ENCODE data around the gene PARP8.

The PARP8 gene

DNA sequence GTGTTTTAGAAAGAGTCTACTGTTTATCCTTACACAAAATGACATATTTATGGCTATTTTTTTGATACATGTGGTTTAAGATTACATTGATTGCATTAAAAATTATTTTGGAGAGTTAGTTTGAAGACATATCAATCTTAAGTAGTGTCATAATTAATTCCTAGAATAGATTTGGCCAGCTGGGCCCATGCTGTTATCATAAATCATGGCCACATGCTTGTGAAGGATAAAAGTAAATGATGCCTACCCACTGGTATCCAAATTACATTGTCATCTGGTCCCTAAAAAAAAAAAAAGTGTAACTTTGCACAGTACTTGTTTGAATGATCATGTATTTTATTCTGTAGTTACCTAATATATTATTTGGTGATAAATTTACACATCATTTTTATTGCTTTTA is 96.9 kb downstream of the PARP8 start:
- TF ChIP-seq, protein P1, sequence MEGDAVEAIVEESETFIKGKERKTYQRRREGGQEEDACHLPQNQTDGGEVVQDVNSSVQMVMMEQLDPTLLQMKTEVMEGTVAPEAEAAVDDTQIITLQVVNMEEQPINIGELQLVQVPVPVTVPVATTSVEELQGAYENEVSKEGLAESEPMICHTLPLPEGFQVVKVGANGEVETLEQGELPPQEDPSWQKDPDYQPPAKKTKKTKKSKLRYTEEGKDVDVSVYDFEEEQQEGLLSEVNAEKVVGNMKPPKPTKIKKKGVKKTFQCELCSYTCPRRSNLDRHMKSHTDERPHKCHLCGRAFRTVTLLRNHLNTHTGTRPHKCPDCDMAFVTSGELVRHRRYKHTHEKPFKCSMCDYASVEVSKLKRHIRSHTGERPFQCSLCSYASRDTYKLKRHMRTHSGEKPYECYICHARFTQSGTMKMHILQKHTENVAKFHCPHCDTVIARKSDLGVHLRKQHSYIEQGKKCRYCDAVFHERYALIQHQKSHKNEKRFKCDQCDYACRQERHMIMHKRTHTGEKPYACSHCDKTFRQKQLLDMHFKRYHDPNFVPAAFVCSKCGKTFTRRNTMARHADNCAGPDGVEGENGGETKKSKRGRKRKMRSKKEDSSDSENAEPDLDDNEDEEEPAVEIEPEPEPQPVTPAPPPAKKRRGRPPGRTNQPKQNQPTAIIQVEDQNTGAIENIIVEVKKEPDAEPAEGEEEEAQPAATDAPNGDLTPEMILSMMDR (IDR thresholded peaks at IDR 0.05; ENCODE audit: low read depth, low read length) = no peak
- H3K4me3 ChIP-seq (ENCODE audit: low read depth, low read length) = no peak overlapping the region

DNA sequence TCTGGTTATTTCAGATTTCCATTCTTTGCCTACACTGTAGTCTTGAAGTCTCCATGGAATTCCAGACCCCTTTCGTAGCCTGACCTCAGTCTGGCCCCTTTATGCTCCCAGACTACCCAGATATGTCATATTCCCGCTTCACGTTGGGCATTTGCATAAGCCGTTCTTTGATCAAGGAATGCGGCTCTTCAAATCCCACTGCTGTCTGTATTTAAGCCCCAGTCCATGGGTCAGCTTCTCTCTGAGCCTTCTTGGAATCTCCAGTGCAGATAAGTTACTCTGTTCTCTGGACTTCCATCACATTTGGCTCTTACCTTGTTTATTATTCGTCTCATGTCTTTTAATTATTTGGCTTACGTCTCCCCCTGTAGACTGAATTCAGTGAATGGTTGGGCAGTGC is 97.4 kb downstream of the PARP8 start:
- TF ChIP-seq, protein P1 (IDR thresholded peaks at IDR 0.05; ENCODE audit: low read depth, low read length) = no peak
- no peak overlapping the region for H3K4me3 ChIP-seq (ENCODE audit: low read depth, low read length)

DNA sequence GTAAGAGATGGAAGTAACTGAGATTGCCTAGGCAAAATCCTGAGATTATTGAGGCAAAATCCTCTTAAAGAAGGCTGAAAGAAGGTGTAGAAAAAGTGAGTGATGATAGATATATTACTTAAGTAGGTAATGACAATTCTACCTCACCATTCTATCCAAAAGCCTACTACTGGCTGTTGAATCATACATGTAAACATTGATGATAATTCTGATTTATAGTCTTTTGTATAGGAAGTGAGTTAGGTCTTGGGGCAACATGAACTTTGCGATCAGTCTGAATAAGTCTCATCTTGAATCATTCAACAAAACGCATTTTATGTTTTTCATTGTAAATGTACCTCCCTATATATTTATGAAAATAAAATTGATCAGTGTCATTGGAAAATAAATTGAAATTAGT is 99.6 kb downstream of the PARP8 start:
- TF ChIP-seq, protein P1 (IDR thresholded peaks at IDR 0.05; ENCODE audit: low read depth, low read length) = no peak
- no peak overlapping the region for H3K4me3 ChIP-seq (ENCODE audit: low read depth, low read length)

DNA sequence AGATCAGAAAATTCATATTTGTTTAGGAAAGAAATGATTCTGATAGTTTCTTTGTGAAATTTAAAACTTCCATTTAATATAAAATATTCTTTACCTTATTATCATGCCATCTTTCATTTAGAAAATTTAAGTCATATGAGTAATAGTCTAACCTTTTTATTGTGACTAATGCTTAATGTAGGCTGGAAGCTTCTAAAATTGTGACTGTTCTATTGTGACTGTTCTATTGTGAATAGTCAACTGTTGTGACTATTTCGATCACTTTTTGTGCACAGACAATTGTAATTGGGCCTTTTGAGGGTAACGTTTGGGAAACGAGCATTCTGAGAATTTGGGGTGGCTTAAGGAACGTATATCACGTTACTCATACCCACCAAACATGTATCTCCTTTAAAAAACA is 100.0 kb downstream of the PARP8 start:
- H3K4me3 ChIP-seq (ENCODE audit: low read depth, low read length) = no peak overlapping the region
- TF ChIP-seq, protein P1 (IDR thresholded peaks at IDR 0.05; ENCODE audit: low read depth, low read length) = no peak

DNA sequence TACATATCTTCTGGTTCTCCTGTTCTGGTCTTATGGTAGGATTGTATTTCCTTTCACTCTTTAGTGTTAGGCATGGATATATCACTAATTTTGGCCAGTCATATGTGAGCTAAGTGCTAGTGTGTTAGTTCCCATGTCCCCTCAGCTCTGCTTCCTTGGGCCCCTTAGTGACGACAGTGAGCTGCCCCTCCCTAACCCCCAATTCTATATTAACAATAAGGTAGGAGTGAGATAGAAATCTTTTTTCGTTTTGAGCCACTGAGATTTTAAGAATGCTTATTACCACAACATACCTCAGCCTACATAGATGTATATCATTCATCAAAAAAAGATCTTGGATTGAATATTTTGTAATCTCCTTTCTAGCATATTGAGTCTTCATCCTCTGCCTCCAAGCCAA is 100.5 kb downstream of the PARP8 start:
- no peak overlapping the region for H3K4me3 ChIP-seq (ENCODE audit: low read depth, low read length)
- TF ChIP-seq, protein P1 (IDR thresholded peaks at IDR 0.05; ENCODE audit: low read depth, low read length) = no peak

DNA sequence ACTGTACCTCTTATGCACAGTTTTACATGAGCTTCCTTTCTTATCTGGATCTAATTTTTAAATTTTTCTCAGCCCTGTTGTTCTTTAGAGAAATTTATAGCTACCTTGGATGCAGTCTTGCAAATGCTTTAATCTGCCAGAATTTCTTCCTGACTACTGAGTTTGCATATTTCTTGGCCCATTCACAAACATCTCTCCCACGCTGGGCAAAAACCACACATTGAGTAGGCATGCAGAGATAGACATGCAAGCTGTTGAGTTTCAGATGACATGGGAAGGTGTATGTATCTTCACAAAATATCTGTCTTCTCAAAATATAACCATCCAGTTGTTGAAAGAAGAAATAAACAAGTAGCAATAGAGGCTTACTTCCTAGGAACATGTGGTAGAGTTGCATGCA is 101.2 kb downstream of the PARP8 start:
- no peak overlapping the region for H3K4me3 ChIP-seq (ENCODE audit: low read depth, low read length)
- TF ChIP-seq, protein P1 (IDR thresholded peaks at IDR 0.05; ENCODE audit: low read depth, low read length) = no peak

DNA sequence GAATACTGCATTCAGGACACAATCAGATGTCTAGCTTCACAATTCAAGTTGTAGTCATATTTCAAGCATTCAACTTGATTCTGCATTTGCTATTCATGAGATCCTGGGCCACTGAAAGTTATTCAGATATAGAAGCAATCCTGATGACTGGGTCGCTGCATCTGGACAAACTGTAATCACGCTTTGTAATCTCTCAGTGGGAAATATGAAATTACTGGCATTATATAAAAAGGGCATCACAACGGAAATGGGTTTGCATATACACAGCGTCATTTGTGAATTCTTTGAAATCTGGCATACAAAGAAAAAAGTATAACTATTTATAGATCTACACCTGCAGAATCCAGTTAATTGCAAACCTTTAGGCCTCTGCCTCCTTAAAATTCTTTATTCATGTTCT is 102.2 kb downstream of the PARP8 start:
- H3K4me3 ChIP-seq (ENCODE audit: low read depth, low read length) = no peak overlapping the region
- TF ChIP-seq, protein P1 (IDR thresholded peaks at IDR 0.05; ENCODE audit: low read depth, low read length) = no peak
